Adrenal gland (tissue), 12 donors: ENCODE data around the gene NFATC1. TPM values are rescaled to one million over a fixed set of nuclear protein-coding genes. Genes with fewer than 3 reads are reported as not detected.

Experiments used
- DNase-seq, 7 donors: peaks; one replicate each; pipeline ENCODE4 v3.0.0-alpha.2; 2019 to 2020
- H3K27ac ChIP-seq, 5 donors: fragments of 200-600 bp; sonication (generic) in 4 of 5; 1 replicate in 3 of 5; 2 replicates in 2 of 5; pipeline versions ENCODE4 v1.5.1 to v1.8.0; 2016 to 2020; ENCODE audit warnings: mild to moderate bottlenecking in 1 of 5
- H3K27me3 ChIP-seq: fragments of 200-600 bp; 2 replicates; pipeline ENCODE4 v1.8.0; 2021
- H3K36me3 ChIP-seq, 2 donors: fragments of 200-600 bp; replicated peaks in 1 of 2; 1 replicate in 1 of 2; 2 replicates in 1 of 2; pipeline versions ENCODE4 v1.5.1 to v1.8.0; 2018 to 2022
- H3K4me1 ChIP-seq, 2 donors: fragments of 200-600 bp; replicated peaks in 1 of 2; 1 replicate in 1 of 2; 2 replicates in 1 of 2; pipeline versions ENCODE4 v1.5.1 to v1.8.0; 2018 to 2021
- H3K4me3 ChIP-seq, 4 donors: fragments of 200-600 bp; sonication (generic) in 3 of 4; one replicate each; pipeline ENCODE4 v1.5.1; 2016 to 2018
- H3K9me3 ChIP-seq, 3 donors: fragments of 200-600 bp; sonication (generic) in 1 of 3; replicated peaks in 1 of 3; 1 replicate in 2 of 3; 2 replicates in 1 of 3; pipeline versions ENCODE4 v1.5.1 to v1.8.0; 2016 to 2021
- POLR2A ChIP-seq, 2 donors: fragments of 450-650 bp; IDR thresholded peaks; one replicate each; pipeline ENCODE4 v1.6.1; 2017; ENCODE audit warnings: antibody characterized with exemption in 2 of 2, mild to moderate bottlenecking in 2 of 2, moderate library complexity in 1 of 2
- WGBS, 4 donors: extraction: QIAGEN DNeasy Blood & Tissue Kit in 2 of 4; methylation state at CpG; one replicate each; pipeline versions ENCODE4 v1.1.5 to v1.1.7; 2013 to 2017; 5-methylcytosine and 5-hydroxymethylcytosine counted together
- intact Hi-C, 2 donors: fragments of 100-400 bp; cut with DNase I; formaldehyde crosslinking; loops; one replicate each; pipeline versions ENCODE4 v1.14.1 to v1.15.0; 2022 to 2023
- polyA plus RNA-seq, 3 donors: library from polyadenylated mRNA; stranded (reverse); fragments of 200-250 nt in 2 of 3; fragments of 350-450 nt in 1 of 3; fragmentation: Illumina TruSeq in 1 of 3; extraction: RNeasy Lipid Tissue Mini Kit (QIAGEN cat#74804) in 1 of 3; gene quantifications; one replicate each; pipeline ENCODE4 v1.2.3, GENCODE V29; 2013 to 2014
- total RNA-seq, 9 donors: library from RNA; depleted of rRNA in 4 of 9; stranded (reverse); fragments of >200 nt in 4 of 9; fragments of 120-200 nt in 1 of 9; fragmentation: NEBNext Ultra II Directional in 1 of 9; extraction: Animal tissue kit (Norgen Biotek cat#: 25700) in 1 of 9; gene quantifications; one replicate each; pipeline versions ENCODE4 v1.1.0 to v1.2.4, GENCODE V29; 2013 to 2023
- TF ChIP-seq, protein P1 (sequence below), 6 experiments: fragments of 450-650 bp in 4 of 6; fragments of 200-600 bp in 2 of 6; sonication (generic) in 1 of 6; IDR thresholded peaks; 1 replicate in 5 of 6; 2 replicates in 1 of 6; pipeline versions ENCODE4 v1.5.1 to v1.8.0; 2016 to 2021; ENCODE audit warnings: antibody characterized with exemption in 6 of 6, mild to moderate bottlenecking in 2 of 6, moderate library complexity in 1 of 6
- donor health status: healthy with polysubstance abuse.
- donor health status: Bipolar disorder and iron deficiency.
- donor health status: DM: yes; HTN: yes; CAD: no.
- donor health status: DM: no; HTN: no; CAD: no.
- donor health status: DM: no; HTN: no; CAD: no.
- donor health status: DM: yes; HTN: yes; CAD: no.

NFATC1 gene
- total and polyA plus RNA-seq, 12 donors, result 0.50 to 20.9 (median 6.7) TPM

DNA sequence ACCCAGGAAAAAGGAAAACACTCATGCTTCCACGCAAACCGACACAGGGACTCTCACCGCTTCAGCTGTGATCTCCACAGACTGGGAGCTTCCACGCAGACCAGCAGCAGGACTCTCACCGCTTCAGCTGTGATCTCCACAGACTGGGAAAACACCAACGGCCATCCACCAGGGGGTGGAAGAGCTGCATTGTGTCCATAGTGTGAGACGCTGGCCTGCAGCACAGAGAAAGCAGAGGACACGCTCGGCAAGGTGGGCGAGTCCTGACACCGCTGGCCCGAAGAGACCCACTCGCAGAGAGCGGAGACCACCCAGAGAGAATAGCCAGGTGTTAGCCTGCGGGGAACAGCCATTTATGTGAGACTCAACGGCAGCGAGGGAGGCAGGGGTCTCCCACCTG is 42.5 kb upstream of the NFATC1 start:
- no peaks in the 10 kb centered on the region for H3K27me3 ChIP-seq
- WGBS, 4 donors, result 88 to 92% (median 90%) methylated on average over 15 to 17 of the region's 17 CpGs
- no peak for DNase-seq
- no peaks in the 10 kb centered on the region for H3K9me3 ChIP-seq
- no peak for TF ChIP-seq POLR2A (IDR thresholded peaks at IDR 0.05)
- TF ChIP-seq, protein P1, sequence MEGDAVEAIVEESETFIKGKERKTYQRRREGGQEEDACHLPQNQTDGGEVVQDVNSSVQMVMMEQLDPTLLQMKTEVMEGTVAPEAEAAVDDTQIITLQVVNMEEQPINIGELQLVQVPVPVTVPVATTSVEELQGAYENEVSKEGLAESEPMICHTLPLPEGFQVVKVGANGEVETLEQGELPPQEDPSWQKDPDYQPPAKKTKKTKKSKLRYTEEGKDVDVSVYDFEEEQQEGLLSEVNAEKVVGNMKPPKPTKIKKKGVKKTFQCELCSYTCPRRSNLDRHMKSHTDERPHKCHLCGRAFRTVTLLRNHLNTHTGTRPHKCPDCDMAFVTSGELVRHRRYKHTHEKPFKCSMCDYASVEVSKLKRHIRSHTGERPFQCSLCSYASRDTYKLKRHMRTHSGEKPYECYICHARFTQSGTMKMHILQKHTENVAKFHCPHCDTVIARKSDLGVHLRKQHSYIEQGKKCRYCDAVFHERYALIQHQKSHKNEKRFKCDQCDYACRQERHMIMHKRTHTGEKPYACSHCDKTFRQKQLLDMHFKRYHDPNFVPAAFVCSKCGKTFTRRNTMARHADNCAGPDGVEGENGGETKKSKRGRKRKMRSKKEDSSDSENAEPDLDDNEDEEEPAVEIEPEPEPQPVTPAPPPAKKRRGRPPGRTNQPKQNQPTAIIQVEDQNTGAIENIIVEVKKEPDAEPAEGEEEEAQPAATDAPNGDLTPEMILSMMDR (IDR thresholded peaks at IDR 0.05), result no peak
- H3K4me3 ChIP-seq, result no peak overlapping the region
- peaks cover 0 to 22% of the 10 kb centered on the region in 2 donors for H3K36me3 ChIP-seq
- intact Hi-C loops, result no loop called here
- H3K4me1 ChIP-seq, result no peaks in the 10 kb centered on the region
- H3K27ac ChIP-seq, result no peak overlapping the region

DNA sequence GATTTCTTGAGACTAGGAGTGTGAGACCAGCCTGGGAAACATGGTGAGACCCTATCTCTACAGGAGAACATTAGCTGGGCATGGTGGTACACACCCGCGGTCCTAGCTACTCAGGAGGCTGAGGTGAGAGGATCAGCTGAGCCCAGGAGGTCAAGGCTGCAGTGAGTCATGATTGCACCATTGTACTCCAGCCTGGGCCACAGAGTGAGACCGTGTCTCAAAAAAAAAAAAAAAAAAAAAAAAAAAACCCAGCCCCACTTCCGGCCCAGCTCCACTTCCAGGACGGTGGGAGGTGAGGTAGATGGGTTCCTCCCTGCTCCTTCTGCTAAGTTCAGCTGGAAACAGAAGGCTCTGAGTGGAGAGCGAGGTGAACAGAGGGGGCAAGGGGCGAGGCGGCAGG is 41.4 kb upstream of the NFATC1 start:
- peaks cover 0 to 18% of the 10 kb centered on the region in 2 donors for H3K36me3 ChIP-seq
- no peak overlapping the region for H3K4me3 ChIP-seq
- H3K27me3 ChIP-seq, result no peaks in the 10 kb centered on the region
- peak in 1 of 7 donors; percentile 28 for DNase-seq
- no peak overlapping the region for H3K27ac ChIP-seq
- 81 to 88% (median 84%) methylated on average over 6 to 8 of the region's 8 CpGs for WGBS, 4 donors
- H3K4me1 ChIP-seq, result no peaks in the 10 kb centered on the region
- TF ChIP-seq, protein P1 (IDR thresholded peaks at IDR 0.05), result no peak
- no peak for TF ChIP-seq POLR2A (IDR thresholded peaks at IDR 0.05)
- no peaks in the 10 kb centered on the region for H3K9me3 ChIP-seq
- intact Hi-C loops, result no loop called here

GRCh38 chr18:79355433-79356335 is 40.0 kb upstream of the NFATC1 start:
- H3K36me3 ChIP-seq, result peaks cover 0 to 9% of the 10 kb centered on the region in 2 donors
- TF ChIP-seq, protein P1 (IDR thresholded peaks at IDR 0.05), result no peak
- WGBS, 4 donors, result 90 to 91% (median 90%) methylated on average over 26 of the region's 26 CpGs
- H3K4me1 ChIP-seq, result no peaks in the 10 kb centered on the region
- no peaks in the 10 kb centered on the region for H3K9me3 ChIP-seq
- H3K27ac ChIP-seq, result no peak overlapping the region
- intact Hi-C loops, result no loop called here
- DNase-seq, result no peak
- no peak overlapping the region for H3K4me3 ChIP-seq
- H3K27me3 ChIP-seq, result no peaks in the 10 kb centered on the region

- Histone ChIP-seq H3K4me3 (no peak overlapping the region), H3K36me3 (peaks cover 0 to 11% of the 10 kb centered on the region in 2 donors), H3K9me3 (no peaks in the 10 kb centered on the region), H3K27me3 (no peaks in the 10 kb centered on the region), H3K4me1 (no peaks in the 10 kb centered on the region), H3K27ac (no peak overlapping the region)
- TF ChIP-seq, protein P1 (IDR thresholded peaks at IDR 0.05), result no peak
- TF ChIP-seq POLR2A (IDR thresholded peaks at IDR 0.05), result no peak
- intact Hi-C loops, result no loop called here
- DNase-seq, result no peak
- 90 to 94% (median 91%) methylated on average over 5 of the region's 5 CpGs for WGBS, 4 donors
Measured at GRCh38 chr18:79356435-79356834, 39.3 kb upstream of the NFATC1 start.
